Epidermal melanocyte (primary cell): ENCODE results near the gene EFHD2.
"Not testable (repeated sequence)": the region's sequence is repeated elsewhere in the genome, so short reads cannot be mapped to it uniquely, and the experiment has no call there.

Source experiments
- DNase-seq: peaks from one replicate; pipeline ENCODE4 v3.0.0; 2011; ENCODE audit warnings: low spot score; ENCODE audit not compliant: insufficient read length

Gene EFHD2

DNA sequence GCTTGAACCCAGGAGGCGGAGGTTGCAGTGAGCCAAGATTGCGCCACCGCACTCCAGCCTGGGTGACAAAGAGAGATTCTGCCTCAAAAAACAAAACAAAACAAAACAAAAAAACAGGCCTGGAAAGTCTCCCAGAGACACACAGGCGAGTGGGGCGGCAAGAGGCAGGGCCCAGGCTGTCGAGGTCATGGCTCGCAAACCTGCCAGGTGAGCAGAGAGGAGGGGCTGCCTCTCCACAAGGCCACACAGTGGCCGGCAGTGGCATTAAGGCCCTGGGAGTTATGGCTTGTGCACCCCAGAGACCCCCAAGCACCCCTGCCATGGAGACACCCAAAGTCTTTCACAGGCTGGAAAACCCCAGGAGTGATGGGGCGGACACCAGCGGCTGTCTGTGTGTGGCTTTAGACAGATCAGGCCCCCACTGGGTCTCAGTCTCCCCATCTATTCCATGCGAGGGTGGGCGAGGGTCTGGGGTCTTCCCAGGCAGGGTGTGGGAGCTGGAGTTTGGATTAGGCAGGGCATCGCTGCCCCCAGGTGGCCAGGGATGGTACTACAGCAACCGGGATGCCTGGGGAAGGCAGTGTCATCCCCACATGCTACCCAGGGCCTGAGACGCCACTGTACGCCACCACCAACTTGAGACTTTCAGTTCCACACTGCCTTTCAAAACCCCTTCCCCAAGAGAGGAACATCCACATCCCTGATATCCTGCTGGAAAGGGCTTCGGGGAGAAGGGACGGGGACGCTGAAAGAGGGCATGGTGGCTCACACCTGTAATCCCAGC, 21.3 kb downstream of the EFHD2 start:
- DNase-seq, result peak; percentile 58

DNA sequence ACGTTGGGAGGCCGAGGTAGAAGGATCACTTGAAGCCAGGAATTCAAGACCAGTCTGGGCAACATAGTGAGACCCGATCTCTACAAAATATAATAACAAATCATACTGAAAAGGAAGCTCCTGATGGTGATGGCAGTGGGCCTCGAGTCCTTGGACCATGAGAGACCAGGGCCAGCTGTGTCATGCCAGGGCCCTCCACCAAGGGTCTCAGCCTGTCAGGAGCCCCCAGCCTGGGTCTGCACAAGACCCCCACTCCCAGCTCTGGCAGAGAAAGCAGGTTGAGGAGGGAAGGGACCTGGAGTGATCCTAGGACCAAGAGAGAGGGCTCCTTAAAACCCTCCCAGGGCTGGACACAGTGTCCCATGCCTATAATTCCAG, 21.9 kb downstream of the EFHD2 start:
- no peak for DNase-seq

DNA sequence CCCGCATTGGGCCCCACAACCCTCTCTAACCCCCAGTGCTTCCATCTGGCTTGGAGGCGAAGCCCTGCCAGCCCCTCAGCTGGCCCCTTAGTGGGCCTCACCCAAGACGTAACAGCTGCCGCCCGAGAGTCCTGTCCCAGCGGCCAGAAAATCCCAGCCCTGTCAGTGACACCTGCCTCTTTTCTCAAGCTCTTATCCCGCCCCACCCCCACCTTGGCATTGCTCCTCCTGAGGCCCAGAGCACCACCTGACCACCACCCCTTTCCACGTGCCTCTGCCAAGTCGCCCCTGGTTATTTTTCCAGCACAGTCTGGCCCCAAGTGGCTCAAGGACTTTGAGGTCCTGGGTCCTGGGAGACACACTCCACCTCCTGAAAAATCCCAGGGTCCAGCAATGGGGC, 22.6 kb downstream of the EFHD2 start:
- no peak for DNase-seq

DNA sequence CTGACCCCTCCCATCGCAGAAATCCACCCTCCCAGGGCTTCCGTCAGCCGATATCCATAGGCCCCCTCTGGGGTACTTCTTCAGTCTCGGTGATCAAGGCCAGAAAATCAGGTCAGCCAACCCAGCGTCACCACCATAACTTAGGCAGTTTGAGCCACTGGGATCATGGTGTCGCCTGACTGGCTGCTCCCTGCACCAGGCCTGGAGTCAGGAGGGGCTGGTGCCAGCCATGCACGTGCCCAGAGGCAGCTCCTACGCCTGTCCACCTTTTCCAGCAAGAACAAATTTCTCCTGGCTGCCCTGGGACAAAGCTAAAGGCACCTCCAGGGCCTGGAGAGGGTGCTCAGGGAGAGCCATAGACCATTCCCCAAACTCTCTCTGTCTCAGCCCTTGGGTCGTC, 23.8 kb downstream of the EFHD2 start:
- no peak for DNase-seq

DNA sequence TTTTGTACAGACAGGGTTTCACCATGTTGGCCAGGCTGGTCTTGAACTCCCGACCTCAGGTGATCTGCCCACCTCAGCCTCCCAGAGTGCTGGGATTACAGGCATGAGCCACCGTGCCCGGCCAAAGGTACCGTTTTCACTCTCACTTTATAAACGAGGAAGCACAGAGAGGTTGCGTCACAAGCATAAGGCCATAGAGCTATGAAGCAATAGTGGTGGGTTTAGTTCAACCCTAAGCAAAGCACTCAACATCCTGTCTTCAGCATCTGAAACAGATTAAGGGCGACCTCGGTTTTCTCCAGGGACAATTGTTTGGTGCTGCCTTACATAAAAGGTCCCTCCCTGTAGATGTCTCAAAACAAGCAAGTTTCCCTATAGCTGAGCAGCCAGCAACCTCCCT, 25.1 kb downstream of the EFHD2 start:
- DNase-seq, result not testable (repeated sequence)

DNA sequence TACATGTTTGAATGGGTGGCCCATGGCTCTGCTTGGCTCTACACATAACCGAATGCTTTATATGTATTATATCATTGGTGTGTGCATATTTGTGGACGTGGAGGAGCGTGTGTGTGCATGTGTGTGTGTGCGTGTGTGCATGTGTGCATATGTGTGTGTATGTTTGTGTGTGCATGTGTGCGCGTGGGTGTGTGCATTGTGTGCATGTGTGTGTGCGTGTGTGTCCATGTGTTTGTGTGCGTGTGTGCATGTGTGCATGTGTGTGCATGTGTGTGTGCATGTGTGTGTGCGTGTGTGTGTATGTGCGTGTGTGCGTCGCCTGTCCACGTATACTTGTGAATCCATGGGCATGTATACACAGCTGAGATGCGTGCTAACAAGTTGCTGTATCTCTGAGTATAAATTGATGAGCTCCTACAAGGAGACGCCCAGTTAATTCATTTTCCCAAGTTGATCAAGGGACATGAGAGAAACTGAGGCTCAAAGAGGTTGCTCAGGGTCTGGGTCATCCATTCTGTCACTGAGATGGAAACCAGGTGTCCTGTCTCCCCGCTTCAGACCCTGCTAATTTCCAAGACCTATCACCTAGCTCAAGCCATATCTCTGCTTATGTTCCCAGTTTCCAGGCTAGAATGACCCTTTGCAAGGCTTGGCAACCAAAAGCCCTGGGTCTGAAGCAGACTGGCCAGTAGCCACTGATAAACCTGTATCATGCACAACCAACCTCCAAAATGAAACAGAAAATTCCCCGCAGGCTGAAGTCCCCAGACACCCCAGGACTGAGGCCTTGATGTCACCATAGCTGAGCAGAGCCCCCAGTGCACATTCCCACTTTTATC, 25.8 kb downstream of the EFHD2 start:
- DNase-seq, result no peak

DNA sequence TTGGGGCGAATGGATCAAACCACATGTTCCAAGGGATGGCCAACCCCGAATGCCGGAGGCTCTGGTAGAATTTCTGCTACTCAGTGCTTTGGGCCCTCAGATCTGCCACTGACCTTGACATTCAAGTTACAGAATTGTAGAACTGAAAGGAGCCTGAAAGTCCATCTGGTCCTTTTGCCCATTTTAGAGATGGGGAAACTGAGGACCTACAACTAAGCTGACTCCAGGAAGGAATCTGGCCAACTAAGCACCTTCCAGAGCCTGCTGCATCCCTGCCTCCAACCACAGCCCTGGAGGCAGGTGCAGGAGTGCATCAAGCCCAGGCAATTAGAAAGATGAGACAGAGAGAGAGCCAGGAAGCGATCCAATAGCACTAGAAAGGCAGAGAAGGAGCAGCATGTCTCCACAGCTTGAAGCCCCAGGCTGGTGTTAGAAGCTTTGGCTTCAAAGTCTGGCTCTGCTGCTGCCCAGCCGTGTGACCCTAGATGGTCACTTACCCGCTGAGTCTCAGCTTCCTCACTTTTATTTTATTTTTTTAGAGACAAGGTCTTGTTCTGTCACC, 27.3 kb downstream of the EFHD2 start:
- no peak for DNase-seq

DNA sequence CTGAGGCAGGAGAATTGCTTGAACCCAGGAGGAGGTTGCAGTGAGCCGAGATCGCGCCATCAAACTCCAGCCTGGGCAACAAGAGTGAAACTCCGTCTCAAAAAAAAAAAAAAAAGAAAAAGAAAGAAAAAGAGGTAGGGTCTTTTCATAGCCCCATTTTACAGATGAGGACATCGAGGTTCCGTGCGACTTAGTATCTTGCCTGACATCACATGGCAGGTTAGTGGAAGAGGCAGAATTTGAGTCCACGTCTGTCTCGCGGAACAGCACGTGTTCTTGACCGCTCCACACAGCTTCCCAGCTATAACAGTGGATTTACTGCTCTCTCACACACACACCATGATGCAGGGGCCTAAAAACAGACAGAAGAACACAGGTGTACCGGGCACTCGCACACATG, 29.6 kb downstream of the EFHD2 start:
- no peak for DNase-seq

DNA sequence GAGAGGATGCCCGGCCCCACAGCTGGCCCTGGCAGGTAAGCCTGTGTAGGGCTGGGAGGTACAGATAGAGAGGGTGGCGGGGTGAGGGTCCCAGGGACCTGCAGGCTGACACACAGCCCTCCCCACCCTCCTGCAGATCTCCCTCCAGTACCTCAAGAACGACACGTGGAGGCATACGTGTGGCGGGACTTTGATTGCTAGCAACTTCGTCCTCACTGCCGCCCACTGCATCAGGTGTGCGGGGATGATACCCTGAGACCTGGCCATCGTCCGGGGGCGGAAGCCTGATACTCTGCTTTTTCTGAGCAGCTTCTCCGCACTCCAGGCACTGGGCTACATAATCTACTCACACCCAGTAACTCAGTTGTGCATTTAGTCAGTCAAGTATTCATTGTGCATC, 30.7 kb downstream of the EFHD2 start:
- DNase-seq, result no peak

DNA sequence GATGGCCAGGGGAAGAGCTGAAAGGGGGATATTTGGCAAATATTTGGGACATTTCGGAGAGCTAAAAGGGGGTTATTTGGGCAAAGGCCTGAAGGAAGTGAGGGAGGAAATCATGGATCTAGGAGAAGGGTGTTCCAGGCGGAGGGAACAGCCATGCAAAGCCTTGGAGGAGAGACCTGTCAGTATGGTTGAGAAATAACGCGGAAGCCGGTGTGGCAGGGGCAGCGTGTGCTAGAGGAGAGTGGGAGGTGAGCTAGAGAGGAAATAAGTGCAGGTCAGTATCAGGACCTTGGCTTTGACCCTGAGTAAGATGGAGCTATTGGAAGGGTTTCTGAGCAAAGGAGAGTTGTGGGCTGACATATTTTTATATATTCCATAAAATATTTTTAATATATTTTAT, 31.6 kb downstream of the EFHD2 start:
- no peak for DNase-seq

DNA sequence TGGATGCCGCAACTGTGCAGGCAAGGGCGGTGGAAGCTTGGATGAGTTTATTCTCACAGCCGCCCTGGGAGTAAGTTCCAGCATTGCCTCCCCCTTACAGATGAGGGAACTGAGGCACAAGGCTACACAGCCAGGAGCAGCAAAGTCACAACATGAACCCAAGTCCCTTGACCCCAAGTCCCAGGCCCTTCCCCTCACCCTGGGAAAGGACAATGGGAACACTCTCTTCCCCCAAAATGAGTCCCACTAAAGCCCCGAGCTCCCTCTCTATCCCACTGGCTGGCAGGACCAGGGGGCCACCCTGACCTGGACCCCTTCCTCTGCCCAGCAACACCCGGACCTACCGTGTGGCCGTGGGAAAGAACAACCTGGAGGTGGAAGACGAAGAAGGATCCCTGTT, 32.4 kb downstream of the EFHD2 start:
- DNase-seq, result no peak

DNA sequence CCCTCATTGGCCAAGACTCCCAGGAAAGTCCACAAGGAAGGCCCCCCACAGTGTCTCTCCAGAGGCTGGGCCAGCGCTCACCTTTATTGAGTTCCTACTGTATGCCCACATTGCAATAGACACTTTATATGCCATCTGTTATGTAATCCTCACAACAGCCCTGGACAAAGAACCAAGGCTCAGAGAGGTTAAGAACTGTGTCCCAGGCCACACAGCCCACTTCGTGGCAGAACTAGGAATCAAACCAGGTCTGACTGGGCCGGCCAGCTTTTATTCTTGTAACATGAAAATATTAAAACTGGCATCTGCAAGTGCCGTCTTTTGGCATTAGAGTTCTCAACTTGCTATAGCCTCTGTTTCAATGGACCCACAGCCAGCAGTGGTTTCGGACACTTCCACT, 33.1 kb downstream of the EFHD2 start:
- DNase-seq, result no peak

DNA sequence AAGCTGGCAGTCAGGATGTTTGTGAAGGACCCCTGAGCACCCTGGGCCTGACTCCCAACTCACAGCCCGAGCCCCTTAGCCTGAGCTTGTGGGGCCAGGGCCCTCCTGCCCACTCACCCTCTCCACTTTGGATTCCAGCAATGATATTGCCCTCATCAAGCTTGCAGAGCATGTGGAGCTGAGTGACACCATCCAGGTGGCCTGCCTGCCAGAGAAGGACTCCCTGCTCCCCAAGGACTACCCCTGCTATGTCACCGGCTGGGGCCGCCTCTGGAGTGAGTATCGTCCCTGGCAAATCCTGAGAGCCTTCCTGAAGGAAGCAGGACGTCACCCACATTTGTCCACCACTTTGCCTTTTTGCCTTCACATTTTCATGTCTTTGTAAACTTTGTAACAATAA, 33.6 kb downstream of the EFHD2 start:
- DNase-seq, result no peak

DNA sequence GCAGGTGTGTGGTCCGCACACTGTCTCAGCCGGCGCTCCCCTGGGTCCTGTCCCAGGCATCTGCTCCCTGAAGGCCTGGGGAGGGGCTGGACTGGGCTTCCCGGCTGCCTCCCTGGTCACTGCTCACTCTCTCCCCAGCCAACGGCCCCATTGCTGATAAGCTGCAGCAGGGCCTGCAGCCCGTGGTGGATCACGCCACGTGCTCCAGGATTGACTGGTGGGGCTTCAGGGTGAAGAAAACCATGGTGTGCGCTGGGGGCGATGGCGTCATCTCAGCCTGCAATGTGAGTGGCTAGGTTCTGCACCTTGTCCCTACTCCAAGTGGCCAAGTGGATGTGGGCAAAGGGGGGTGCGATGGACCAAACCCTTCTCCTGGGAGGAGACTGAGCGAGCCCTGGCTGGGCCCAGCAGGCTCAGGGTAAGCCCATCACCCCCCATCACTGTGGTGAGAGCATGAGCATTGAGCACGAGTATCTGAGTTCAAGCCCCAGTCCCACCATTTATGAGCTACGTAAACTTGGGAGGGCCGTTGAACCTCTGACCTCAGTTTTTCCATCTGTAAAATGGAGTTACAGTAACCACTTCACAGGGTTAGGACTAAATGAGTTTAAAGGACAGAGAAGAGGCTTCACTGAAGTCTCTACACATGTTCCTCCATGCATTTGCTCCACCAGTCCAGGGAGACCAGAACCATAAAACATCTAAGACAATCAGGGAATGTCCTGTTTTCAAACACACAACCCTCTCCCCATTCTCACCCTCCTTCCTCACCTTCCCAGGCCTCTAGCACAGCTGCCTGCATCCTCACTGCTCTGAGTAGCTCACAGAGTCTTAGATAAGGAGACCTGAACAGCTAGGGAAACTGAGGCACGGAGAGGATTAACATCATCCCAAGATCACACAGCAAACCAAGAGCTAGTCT, 35.0 kb downstream of the EFHD2 start:
- no peak for DNase-seq

DNA sequence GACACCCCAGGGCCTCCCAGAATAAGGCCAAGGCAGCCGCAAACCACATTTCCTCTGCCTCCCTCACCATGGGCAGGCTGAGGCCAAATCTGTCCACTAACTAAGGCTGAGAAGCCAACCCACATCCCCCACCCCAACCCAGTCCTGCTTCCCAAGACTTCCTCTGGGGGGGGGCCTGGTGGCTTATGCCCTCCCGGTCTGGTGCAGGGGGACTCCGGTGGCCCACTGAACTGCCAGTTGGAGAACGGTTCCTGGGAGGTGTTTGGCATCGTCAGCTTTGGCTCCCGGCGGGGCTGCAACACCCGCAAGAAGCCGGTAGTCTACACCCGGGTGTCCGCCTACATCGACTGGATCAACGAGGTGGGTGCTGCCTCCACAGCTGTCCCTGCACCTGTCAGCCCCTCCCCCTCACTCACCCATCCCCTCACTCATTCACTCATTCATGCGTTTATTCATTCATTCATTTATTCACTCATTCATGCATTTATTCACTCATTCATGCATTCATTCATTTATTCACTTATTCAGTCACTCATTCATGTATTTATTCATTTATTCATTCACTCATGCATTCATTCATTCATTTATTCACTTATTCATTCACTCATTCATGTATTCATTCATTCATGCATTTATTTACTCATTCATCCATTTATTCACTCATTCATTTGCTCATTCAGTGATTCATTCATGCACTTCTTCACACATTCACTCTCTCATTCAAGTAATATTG, 35.9 kb downstream of the EFHD2 start:
- no peak for DNase-seq

DNA sequence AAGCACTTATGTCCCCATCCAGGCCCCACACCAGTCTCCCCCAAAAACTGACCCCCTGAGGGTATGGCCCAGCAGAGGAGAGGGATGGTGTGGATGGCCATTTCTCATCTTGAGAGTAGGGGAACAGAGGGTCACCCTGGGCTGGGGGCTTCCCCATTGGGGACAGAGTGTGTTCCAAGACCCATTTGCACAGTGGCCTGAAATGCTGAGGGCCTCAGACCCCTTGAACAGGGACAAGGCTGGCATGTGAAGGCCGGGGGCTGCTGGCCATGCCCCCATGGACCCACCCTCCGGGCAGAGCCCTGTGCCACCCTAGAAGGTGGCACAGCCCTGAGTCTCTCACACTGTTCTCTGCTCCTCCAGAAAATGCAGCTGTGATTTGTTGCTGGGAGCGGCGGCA, 36.5 kb downstream of the EFHD2 start:
- no peak for DNase-seq

DNA sequence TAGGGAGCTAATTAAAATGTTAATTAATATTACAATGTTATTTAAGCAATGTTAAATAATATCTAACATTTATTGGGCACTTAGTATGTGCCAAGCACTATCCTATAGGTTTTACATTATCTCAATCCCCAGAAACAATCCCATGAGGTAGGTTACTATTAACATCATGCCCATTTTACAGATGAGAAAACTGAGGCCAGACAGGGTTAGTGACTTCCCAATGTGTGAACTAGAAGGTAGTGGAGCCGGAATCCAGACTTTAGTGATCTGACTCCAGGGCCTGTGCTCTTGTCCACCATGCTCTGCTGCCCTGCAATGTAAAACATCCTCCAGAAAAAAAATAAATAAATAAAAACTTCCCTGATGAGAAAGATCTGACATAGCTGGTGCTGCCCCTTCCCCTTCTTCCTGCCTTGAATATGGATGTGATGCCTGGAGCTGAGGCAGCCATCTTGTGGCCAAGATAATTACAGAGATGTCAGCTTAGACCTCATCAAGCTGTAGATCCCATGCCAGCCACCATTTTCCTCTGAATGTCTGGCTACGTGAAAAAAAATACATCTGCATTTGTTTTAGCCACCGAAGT, 39.3 kb downstream of the EFHD2 start:
- no peak for DNase-seq

DNA sequence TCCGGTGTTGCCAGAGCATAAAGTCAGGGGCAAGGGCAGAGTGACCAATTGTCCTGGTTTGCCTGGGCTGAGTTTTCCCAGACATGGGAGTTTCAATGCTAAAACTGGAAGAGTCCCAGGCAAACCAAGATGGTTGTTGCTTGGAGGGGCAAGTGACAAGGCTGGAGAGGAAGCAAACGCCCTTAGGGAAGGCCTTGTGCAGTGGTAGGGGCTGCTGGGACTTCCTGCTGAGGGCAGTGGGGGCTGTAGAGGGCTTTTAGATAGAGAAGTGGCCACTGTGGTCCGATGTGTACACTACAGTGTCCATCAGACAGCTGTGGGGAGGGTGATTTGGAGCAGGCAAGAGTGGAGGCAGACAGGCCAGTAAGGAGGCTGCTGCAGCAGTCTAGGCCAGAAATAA, 39.9 kb downstream of the EFHD2 start:
- DNase-seq, result no peak

DNA sequence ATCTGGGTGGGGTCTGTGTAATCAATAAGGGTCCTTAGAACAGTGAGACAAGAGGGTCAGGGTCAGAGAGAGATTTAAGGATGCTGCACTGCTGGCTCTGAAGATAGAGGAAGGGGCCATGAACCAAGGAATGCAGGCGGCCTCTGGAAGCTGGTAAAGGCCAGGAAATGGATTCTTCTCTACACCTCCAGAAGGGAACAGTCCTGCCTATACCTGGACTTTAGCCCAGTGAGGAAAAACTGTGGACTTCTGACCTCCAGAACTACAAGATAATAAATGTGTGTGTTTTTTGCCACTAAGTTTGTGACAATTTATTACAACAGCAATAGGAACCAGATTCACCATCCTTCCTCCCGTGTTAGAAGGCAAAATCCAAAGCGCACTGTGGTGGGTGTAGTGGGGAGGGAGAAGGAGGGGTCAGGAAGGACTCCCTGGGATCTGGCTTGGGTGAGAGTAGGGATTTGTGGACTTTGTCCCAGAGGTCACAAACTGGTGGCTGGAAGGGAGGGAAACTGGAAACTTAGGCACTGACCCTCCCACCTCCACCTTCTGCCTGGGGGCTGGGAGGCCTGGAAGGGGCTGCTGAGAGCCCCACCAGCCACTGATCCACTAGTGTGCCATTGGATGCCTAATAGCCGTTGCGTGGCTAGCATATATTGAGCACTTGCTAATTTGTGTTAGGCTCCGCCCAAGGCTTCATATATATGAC, 41.5 kb downstream of the EFHD2 start:
- DNase-seq, result no peak

DNA sequence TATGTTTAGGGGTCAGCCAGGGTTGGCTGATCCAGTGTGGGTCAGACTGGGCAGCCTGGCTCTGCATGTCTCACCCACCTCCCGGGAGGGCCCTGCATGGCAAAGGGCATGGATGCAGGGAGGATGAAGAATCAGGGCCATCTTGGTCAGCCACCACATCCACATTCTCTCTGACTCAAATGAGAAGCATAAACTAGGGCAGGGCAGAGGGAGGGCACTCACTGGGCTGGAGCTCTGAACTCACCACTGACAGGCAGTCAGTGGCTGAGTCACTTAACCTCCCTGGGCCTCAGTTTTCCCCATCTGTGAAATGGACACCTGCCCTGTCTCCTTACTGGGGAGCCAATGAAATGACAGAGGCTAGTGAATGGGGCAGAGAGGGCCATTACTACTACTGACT, 42.5 kb downstream of the EFHD2 start:
- no peak for DNase-seq
